CD4-positive, alpha-beta T cell treated with Interleukin-10 for 1 hour (primary cell): ENCODE results near the gene RRAGB.
"Not testable (repeated sequence)": the region's sequence is repeated elsewhere in the genome, so short reads cannot be mapped to it uniquely, and the experiment has no call there.

Experiments used
- DNase-seq: peaks from one replicate; pipeline ENCODE4 v3.0.0-alpha.2; 2020

The RRAGB gene

DNA sequence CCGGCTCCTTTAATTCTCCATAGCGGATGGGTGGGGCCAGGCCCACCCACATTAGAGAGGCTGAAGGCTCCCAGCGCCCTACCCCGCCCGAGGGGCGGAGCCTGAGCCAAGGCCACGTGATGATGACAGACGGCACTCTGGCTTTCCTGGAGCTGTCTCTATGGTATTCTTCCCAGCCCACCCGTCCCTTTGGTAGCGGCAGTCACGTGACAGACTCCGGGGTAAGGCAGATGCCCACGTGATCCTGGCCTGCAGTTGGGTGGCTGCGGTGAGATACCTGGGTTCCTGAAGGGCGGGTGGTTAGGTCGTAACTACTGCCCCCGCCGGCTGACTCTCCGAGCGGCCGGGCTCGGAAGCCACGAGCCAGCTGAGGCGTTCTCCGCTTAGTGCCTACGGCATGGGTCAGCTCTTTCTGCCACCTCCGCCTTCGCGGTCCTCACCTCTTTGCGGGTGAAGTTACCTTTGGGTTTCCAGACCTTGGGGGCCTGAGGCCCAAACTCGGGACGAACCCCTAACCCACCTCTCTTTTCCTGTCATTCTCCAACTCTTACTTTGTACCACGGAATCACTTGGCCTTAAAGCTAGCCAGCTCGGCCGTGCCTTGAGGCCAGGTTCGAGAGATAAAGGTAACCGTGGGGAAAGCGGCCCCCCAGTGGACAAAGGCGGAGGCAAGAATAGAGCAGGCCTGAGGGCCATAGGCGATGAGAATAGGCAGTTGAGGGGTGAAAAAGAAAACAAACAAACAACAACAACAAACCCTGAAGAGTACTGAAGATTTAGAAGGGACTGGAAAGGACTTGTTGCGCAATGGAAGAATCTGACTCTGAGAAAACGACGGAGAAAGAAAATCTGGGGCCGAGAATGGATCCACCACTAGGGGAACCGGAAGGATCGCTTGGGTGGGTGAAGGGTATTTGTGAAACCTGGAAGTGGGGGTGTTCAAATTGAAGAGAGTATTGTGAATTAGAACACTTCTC is at the start of gene RRAGB:
TSS of gene RRAGB (plus strand) at position 229 of the 977 bp plus-strand sequence. CDS start at position 808, 579 bp downstream.
- DNase-seq = peak; percentile 95

GRCh38 chrX:55668084-55668483 is 49.5 kb upstream of the RRAGB start:
- no peak for DNase-seq

GRCh38 chrX:55688579-55688978 is 29.0 kb upstream of the RRAGB start:
- DNase-seq = not testable (repeated sequence)

DNA sequence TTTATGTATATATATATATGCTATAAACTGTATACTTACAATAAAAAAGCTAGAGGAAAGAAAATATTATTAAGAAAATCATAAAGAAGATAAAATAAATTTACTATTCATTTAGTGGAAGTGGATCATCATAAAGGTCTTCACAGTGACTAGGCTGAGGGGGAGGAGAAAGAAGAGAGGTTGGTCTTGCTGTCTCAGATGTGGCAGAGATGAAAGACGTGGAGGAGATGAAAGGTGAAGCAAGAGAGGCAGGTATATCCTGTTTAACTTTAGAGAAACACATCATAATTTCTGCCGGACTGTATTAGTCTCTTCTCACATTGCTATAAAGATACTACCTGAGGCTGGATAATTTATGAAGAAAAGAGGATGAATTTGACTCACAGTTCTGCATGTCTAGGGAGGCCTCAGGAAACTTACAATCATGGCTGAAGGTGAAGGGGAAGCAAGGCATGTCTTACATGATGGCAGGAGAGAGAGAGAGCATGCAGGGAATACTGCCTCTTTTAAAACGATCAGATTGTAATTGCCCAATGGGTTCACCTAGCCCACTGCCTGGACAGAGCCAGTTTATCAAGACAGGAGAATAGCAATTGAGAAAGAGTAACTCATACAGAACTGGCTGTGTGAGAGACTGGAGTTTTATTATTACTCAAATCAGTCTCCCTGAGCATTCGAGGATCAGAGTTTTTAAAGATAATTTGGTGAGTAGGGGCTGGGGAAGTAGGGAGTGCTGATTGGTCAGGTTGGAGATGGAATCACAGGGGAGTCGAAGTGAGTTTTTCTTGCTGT is 22.1 kb upstream of the RRAGB start:
- peak; percentile 37 for DNase-seq

- no peak for DNase-seq
Measured at GRCh38 chrX:55697381-55697780, 20.2 kb upstream of the RRAGB start.

GRCh38 chrX:55702671-55703070 is 14.9 kb upstream of the RRAGB start:
- no peak for DNase-seq

DNA sequence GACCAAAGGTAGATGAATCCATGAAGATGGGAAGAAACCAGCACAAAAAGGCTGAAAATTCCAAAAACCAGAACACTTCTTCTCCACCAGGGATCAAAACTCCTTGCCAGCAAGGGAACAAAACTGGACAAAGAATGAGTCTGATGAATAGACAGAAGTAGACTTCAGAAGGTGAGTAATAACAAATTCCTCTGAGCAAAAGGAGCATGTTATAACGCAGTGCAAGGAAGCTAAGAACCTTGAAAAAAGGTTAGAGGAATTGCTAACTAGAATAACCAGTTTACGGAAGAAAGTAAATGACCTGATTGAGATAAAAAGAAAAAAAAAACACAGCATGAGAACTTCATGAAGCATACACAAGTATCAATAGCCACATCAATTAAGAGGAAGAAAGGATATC is 14.1 kb upstream of the RRAGB start:
- not testable (repeated sequence) for DNase-seq

DNA sequence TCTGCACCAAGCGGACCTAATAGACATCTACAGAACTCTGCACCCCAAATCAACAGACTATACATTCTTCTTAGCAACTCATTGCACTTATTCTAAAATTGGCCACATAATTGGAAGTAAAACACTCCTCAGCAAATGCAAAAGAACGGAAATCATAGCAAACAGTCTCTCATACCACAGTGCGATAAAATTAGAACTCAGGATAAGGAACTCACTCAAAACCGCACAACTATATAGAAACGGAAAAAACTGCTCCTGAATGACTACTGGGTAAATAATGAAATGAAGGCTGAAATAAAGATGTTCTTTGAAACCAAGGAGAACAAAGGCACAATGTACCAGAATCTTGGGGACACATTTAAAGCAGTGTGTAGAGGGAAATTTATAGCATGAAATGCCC is 12.5 kb upstream of the RRAGB start:
- DNase-seq = not testable (repeated sequence)

- DNase-seq = no peak
Measured at GRCh38 chrX:55709735-55710134, 7.8 kb upstream of the RRAGB start.

- no peak for DNase-seq
Measured at GRCh38 chrX:55710701-55711100, 6.8 kb upstream of the RRAGB start.

GRCh38 chrX:55713631-55714030 is 3.9 kb upstream of the RRAGB start:
- no peak for DNase-seq

DNA sequence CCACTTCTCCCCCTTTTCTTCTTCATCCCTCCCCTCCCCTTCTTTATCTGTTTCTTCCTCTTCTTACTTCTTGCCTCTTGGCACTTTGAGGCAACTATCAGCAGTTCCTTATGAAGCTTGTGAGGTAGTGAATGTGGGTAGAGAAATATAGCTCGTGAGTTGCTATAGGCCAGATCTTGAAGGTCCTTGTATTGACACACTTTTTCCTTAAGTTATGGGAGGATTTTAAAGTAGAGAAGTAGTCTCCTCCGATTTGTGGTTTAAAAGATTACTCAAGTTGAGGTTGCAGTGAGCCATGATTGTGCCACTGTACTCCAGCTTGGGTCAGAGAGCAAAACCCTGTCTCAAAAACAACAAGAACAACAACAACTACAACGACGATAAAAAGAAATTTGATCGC is 3.4 kb upstream of the RRAGB start:
- no peak for DNase-seq

DNA sequence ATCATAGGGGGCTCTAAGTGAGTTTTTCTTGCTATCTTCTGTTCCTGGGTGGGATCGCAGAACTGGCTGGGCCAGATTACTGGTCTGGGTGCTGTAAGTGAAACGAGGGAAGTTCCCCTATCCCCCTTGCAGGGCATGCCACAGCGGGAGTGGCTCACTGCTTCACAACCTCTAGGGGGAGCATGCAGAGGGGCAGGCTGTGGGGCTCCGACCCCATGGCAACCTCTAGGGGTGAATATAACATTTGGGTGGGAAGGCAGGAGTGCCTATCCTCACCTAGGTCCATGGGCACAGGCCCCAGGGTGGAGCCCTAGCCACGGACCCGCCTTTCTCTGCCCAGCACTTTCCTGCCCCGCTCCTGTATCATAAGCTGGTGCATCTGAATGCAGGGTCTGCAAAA is 1.7 kb upstream of the RRAGB start:
- no peak for DNase-seq

DNA sequence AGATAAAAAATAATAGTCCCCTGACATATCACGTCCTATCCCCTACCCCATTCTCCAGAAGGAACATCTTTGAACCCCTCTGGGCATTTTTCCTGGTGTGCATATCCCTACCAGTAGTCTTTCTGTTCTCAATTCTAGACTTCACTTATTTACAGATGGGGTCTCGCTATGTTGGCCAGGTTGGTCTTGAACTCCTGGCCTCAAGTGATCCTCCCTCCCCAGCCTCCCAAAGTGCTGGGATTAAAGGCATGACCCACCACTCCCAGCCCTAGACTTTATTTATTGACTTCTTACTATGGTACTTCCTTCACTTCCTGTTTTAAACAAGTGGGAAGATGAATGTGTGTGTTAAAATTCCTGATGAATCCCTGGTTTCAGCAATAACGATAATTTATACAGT is 612 bp upstream of the RRAGB start:
- no peak for DNase-seq

- DNase-seq = no peak
Measured at GRCh38 chrX:55731826-55732225, 14.3 kb downstream of the RRAGB start.

DNA sequence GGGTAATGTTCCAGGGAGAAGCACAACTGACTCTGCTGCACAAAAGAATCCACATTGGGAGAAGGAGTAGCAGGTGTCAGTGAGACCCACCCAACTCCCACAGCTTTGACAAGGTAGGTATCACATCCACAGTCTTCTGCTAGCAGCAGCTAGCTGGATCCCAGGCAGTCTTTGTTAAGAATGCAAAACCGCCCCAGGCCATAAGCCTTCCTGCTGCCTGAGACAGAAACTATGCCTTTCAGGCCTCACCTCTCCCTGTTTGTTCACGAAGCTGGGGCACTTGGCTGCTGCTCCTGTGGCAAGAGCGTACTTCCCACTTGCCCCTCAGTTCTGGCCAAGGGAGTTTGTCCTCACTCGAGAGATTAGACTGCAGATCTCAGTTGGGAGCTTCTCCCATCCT is 21.4 kb downstream of the RRAGB start:
- no peak for DNase-seq

GRCh38 chrX:55742649-55743048 is 25.1 kb downstream of the RRAGB start:
- no peak for DNase-seq

GRCh38 chrX:55748463-55748862 is 30.9 kb downstream of the RRAGB start:
- DNase-seq = not testable (repeated sequence)

- no peak for DNase-seq
Measured at GRCh38 chrX:55750256-55750655, 32.7 kb downstream of the RRAGB start.

GRCh38 chrX:55754861-55755294 is 37.3 kb downstream of the RRAGB start:
- no peak for DNase-seq

DNA sequence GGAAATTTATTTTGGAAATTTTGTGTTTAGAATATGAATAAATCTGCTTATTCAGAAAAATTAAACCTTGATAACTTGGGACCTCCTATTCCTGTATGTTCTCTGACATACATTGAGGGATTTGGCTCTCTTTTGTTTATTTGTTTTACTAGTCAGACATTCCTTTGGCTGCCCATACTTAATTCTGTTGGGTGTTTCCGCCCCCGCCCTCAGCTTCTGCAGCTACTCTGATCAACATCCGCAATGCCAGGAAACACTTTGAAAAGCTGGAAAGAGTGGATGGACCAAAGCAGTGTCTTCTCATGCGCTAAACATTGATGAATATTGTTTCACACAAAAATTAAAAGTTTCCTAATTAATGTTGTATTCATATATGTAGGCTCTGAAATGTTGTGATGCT is 40.5 kb downstream of the RRAGB start:
- DNase-seq = no peak

GRCh38 chrX:55759478-55759877 is 41.9 kb downstream of the RRAGB start:
- DNase-seq = no peak

- no peak for DNase-seq
Measured at GRCh38 chrX:55767100-55767499, 49.6 kb downstream of the RRAGB start.

- DNase-seq = not testable (repeated sequence)
Measured at GRCh38 chrX:55774419-55774818, 56.9 kb downstream of the RRAGB start.
